Lower leg skin (tissue), 4 donors: ENCODE results near the gene PREX1. TPM values are rescaled to one million over a fixed set of nuclear protein-coding genes. Genes with fewer than 3 reads are reported as not detected.

ENCODE experiments used
- DNase-seq, 2 donors: peaks; one replicate each; pipeline ENCODE4 v3.0.0-alpha.2; 2019; ENCODE audit warnings: low spot score in 2 of 2
- H3K4me3 ChIP-seq: fragments of 200-600 bp; sonication (generic); 2 replicates; pipeline ENCODE4 v1.5.1; 2017; ENCODE audit warnings: mild to moderate bottlenecking, low read depth; ENCODE audit not compliant: poor library complexity, severe bottlenecking
- POLR2A ChIP-seq, 2 donors: fragments of 450-650 bp; IDR thresholded peaks; one replicate each; pipeline ENCODE4 v1.6.1; 2016 to 2017; ENCODE audit warnings: antibody characterized with exemption in 2 of 2, mild to moderate bottlenecking in 1 of 2, moderate library complexity in 1 of 2
- WGBS, 2 donors: methylation state at CpG; one replicate each; pipeline ENCODE4 v1.1.5; 2018; 5-methylcytosine and 5-hydroxymethylcytosine counted together
- intact Hi-C: fragments of 100-400 bp; cut with DNase I; formaldehyde crosslinking; loops from one replicate; pipeline ENCODE4 v1.15.0; 2023; ENCODE audit warnings: low total_unique reads
- total RNA-seq, 4 donors: library from RNA; depleted of rRNA; stranded (reverse); fragments of >200 nt; gene quantifications; one replicate each; pipeline ENCODE4 v1.1.0, GENCODE V29; 2016
- TF ChIP-seq, protein P1 (sequence below), 3 donors: fragments of 450-650 bp; IDR thresholded peaks; one replicate each; pipeline ENCODE4 v1.5.1; 2016; ENCODE audit warnings: antibody characterized with exemption in 3 of 3, mild to moderate bottlenecking in 3 of 3, moderate library complexity in 2 of 3

PREX1 gene
- total RNA-seq, 4 donors from 2014 or later = 5.4 to 18.6 (median 7.9) TPM

DNA sequence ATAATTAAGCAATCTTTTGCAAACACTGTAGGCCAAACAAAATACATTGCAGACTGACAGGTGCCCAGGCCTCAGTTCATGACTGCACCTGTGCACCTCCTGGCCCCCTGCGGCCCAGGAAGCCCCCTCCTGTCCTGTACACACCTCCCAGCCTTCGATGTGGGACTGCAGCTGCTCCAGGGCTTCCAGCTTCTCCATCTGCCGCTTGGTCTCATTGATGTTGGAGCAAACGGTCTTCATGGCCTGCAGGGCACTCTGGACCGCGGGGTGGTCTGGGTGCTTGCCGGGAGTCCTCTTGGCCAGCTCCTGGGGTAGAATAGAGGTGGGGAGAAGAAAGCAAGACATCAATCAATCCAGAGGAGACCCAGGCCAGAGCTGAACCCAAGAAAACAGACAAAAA lies 119.7 kb downstream of the PREX1 start:
- 93 to 95% methylated on average over 7 of the region's 7 CpGs for WGBS, 2 donors
- no peak for DNase-seq

DNA sequence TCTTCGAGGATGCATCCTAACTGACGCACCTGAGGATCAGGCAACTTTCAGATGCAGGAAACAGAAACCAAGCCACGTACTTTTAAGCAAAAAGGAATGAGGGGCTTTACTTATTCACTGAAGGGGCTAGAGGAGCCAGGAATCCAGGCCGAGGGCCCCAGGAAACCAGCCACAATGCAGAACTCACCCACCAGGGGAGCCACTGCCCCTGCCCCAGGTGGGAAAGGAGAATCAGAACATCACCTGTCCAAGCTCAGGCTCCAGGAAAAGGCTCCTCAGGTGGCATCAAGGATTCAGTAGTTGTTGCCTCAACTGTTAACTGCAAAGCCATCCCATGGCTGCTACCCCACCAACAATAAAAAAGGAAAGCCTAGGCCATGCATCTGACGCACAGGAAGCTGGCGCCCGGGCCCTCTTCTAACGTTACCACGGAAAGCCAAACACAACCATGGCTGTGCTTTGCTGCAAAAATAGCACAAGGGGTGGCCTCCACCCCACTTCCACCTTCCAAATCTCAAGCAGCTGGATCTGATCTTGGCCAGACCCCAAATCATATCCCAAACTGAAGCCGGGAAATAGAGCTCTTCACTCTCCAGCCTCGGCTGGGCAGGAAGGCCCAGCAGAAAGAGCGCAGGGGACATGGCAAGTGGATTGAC lies 121.0 kb downstream of the PREX1 start:
- DNase-seq = no peak
- intact Hi-C loops = no loop called here

More for the DNA sequence above, 119.7 kb downstream of the PREX1 start:
- intact Hi-C loops = no loop called here
- H3K4me3 ChIP-seq = no peak overlapping the region
- TF ChIP-seq, protein P1, sequence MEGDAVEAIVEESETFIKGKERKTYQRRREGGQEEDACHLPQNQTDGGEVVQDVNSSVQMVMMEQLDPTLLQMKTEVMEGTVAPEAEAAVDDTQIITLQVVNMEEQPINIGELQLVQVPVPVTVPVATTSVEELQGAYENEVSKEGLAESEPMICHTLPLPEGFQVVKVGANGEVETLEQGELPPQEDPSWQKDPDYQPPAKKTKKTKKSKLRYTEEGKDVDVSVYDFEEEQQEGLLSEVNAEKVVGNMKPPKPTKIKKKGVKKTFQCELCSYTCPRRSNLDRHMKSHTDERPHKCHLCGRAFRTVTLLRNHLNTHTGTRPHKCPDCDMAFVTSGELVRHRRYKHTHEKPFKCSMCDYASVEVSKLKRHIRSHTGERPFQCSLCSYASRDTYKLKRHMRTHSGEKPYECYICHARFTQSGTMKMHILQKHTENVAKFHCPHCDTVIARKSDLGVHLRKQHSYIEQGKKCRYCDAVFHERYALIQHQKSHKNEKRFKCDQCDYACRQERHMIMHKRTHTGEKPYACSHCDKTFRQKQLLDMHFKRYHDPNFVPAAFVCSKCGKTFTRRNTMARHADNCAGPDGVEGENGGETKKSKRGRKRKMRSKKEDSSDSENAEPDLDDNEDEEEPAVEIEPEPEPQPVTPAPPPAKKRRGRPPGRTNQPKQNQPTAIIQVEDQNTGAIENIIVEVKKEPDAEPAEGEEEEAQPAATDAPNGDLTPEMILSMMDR (IDR thresholded peaks at IDR 0.05) = no peak

DNA sequence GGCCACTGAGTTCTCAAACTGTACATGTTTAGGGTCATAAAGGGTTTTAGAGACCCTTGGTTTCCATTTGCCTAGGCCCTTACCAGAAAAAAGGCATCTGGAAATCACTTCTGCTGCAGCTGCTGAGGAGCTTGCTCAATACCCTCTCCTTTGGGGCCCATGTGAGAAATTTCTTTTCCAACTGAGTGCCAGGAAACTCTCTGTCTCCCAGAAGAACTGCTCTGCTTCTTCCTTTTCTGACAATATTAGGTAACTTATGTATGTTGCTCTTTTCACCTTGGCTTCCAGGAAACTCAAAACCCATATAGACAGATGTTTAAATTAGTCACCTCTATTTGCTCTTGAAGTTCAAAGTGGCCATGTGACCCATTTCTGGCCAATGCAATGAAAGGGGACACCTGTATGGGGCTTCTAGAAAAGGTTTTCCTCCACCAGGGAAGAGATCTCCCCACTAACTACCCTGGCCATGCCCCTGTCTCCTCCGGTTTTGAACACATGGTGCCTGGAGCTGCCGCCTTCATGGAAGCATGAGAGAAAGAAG lies 121.6 kb downstream of the PREX1 start:
- intact Hi-C loops = no loop called here
- TF ChIP-seq POLR2A (IDR thresholded peaks at IDR 0.05) = no peak
- TF ChIP-seq, protein P1 (IDR thresholded peaks at IDR 0.05) = no peak
- no peak for DNase-seq
- H3K4me3 ChIP-seq = no peak overlapping the region
- WGBS, 2 donors = 84 to 91% methylated on average over 2 of the region's 2 CpGs

More for the DNA sequence above, 121.0 kb downstream of the PREX1 start:
- 63 to 69% methylated on average over 12 of the region's 12 CpGs for WGBS, 2 donors
- TF ChIP-seq, protein P1 (IDR thresholded peaks at IDR 0.05) = no peak
- TF ChIP-seq POLR2A (IDR thresholded peaks at IDR 0.05) = no peak
- H3K4me3 ChIP-seq = no peak overlapping the region

DNA sequence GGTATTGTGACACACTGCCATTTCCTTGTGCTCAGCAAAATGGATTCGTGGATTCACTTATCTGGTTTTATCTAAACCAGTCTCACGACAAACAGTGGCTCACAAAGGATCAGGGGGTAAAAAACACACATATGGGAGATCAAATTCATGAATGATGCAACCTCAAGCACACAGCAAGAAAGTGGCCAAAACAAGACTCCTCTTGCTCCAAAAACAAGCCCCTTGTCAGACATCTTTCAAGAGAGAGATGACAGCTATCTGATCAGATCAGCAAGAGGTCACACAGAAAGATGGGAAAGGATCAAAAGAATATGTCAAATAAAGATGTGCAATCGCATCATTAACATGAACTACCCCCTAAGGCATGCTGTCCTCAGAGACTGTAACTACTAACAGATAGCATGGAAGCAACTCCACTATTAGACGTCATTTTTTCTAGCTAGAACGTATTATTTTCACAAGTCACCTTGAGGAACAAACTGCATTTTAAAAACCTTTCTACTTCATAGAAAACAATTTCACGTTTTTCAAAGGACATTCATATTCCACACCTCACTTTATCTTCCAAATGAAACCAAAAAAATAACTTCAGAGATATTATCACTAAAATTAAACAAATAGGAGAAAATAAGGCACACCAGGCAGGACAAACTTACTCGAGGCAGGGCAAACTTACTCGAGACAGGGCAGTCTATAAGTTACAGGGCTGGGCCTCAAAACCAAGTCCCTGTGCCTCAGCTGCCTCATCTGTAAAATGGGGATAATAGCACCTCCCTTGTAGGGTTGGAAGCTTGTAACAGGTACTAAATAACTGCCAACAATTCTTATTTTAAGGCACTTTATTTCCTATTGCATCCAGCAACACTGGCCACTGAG lies 122.3 kb downstream of the PREX1 start:
- no peak overlapping the region for H3K4me3 ChIP-seq
- TF ChIP-seq, protein P1 (IDR thresholded peaks at IDR 0.05) = no peak
- TF ChIP-seq POLR2A (IDR thresholded peaks at IDR 0.05) = no peak
- no peak for DNase-seq
- intact Hi-C loops = no loop called here
- 48 to 50% methylated on average over 8 of the region's 8 CpGs for WGBS, 2 donors

DNA sequence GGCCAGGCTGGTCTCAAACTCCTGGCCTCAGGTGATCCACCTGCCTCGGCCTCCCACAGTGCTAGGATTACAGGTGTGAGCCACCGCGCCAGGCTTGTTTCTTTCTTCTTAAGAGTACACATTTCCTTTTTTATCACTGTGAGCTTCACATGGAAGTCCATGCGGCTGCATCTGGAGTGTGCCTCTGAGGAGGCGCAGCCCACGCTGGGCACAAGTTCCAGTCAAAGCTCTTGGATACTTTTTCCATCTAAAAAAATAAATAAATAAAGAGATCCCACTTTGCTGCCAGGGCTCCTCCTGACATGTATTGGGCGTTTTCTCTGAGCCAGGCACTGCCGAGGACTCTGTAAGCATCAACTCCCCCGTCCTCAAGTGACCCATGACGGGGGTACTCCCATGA lies 123.0 kb downstream of the PREX1 start:
- no peak for DNase-seq
- no peak overlapping the region for H3K4me3 ChIP-seq
- TF ChIP-seq, protein P1 (IDR thresholded peaks at IDR 0.05) = no peak
- no peak for TF ChIP-seq POLR2A (IDR thresholded peaks at IDR 0.05)
- intact Hi-C loops = no loop called here
- 56 to 75% methylated on average over 10 of the region's 10 CpGs for WGBS, 2 donors
